ENCODE data around the gene EEPD1.

The EEPD1 gene

GRCh38 chr7:36281945-36282717 lies 129.1 kb downstream of the EEPD1 start:
- no peak for DNase-seq (ENCODE audit: low read depth)

DNA sequence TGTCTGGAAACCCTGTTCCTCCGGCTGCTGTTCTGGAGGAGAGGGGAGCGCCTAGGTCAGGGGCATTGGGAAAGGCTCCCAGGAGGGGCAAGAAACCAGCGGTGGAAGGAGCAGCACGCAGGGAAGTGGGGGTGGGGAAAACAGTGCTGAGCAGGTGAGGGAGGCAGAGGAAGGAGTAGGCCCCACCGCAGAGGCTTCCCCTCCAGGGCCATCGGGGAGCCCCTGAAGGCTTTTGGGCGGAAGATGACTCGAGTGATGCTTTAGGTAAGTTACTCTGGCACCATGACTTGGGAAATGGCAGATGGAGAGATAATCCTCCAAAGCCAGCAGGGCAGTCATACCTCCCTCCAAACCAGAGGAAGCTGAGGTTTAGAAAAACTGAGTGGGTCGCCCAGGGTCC lies 130.1 kb downstream of the EEPD1 start:
- DNase-seq (ENCODE audit: low read depth) = no peak

- no peak for DNase-seq (ENCODE audit: low read depth)
Measured at GRCh38 chr7:36283711-36284130, 130.7 kb downstream of the EEPD1 start.

DNA sequence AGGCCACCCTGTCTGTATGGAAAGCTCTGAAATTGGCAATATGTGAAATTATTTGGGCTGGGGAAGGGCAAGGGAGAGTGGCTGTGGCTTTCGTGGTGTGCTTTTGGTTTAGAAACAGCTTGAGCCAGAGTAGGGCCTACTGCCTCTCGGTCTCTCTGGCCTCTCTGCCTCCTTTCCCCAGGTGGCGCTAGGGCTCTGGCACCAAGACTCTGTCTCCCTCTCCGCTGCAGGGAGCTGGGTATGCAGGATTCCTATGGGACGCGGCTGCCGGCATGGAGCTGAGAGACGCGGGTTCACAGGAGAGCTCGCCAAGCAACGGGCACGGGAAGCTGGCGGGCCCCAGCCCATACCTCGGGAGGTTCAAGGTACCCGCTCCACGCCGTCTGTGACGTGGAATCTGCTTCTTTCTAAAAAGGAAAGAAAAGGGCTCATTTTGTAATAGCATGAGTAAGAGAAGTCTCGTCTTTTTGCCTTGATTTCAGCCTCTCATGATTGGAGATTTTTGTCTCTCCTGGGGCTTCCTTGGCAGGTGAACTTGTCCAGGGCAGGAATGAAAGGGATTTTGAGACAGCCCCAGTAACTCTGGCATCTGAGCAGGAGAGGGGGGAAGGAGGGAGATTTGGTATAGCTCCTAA lies 131.5 kb downstream of the EEPD1 start:
- DNase-seq (ENCODE audit: low read depth) = no peak

GRCh38 chr7:36285276-36285675 lies 132.2 kb downstream of the EEPD1 start:
- no peak for DNase-seq (ENCODE audit: low read depth)

- no peak for DNase-seq (ENCODE audit: low read depth)
Measured at GRCh38 chr7:36286226-36286625, 133.2 kb downstream of the EEPD1 start.

DNA sequence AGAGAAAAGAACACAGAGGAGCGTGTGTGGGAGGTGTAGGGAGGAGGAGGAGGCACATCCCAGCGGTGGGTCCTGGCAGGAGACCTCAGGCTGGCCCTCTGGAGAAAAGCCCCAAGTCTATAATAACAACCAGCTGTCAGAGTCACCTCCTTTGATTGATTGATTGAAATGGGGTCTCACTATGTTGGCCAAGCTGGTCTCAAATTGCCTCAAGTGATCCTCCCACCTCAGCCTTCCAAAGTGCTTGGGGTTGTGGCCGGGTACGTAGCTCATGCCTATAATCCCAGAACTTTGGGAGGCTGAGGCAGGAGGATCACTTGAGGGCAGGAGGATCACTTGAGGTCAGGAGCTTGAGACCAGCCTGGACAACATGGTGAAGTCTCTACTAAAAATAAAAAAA lies 133.6 kb downstream of the EEPD1 start:
- no peak for DNase-seq (ENCODE audit: low read depth)

- no peak for DNase-seq (ENCODE audit: low read depth)
Measured at GRCh38 chr7:36287371-36288241, 134.6 kb downstream of the EEPD1 start.

- no peak for DNase-seq (ENCODE audit: low read depth)
Measured at GRCh38 chr7:36288501-36288900, 135.4 kb downstream of the EEPD1 start.

- no peak for DNase-seq (ENCODE audit: low read depth)
Measured at GRCh38 chr7:36289833-36290661, 137.0 kb downstream of the EEPD1 start.

DNA sequence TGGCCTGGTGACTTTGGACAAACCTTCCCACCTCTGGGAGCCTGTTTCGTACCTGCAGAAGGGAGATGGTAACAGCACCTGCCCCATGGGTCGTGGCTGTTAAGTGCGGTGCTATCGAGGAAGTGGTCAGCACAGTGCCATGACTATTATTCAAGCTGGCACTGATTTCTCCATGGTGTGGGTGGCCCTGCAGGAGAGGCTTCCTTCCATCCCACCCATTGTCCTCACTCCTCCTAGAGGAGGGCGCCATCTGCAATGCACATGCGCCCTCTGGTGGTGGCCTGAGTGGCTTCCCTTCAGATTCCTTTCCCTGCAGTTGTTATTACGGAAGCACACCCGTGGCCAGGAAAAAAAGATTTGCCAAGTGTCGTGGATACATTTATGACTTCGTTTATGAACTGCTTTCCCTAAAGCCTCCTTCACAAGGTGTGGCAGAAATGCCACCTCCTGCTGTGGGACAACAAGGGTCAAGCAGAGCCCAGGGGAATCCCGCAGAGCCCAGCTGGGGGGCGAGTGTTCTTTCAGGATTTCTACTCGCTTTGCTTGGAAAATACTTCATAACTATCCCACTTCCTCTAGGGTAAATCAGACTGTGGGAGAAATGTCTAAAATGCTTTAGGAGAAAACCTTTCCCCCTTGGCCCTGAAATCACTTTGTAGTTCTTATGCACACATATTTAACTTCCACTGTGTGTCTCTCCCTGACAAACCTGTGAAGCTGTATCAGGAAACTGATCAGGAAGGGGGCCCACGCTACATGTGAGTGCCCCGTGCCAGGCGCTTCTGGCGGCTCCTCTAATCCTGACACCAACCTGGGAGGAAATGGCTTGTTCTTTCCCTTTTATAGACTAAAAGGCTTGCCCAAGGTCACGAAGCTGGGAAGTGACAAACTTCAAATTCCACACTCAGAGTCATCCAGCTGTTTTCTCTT lies 138.6 kb downstream of the EEPD1 start:
- no peak for DNase-seq (ENCODE audit: low read depth)

DNA sequence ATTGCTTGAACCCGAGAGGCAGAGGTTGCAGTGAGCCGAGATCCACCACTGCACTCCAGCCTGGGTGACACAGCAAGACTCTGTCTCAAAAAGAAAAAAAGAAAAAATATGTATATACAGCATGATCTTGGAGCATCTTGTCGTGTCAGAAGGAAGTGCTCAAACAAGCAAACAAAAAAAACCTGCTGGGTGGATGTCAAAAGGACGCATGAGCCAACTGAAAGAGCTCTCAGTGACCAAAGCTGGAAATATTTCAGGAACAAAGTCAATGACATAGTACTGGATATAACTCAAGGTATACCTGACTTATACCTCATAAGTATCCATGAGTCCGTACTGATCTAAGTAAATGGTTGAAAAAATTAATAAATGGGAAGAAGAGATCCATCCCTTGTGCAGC lies 142.0 kb downstream of the EEPD1 start:
- DNase-seq (ENCODE audit: low read depth) = no peak

DNA sequence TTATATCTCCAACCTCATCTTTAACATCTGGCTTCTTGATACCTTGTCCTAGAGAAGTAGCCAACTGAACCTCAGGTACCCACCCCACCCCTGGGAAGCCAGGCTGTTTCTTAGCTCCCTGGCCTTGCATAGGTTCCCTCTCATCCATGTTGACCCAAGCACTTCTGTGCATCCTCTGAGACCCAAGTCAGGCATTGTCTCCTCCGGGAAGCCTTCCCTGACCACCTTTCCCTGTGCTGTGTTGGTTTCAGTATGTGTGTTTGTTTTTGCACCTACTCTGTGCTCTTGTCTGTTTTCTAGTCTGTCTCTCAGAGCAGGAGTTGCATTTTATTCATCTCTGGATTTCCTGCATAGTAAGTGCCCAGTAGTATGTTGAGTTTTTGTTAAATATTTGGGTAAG lies 143.2 kb downstream of the EEPD1 start:
- DNase-seq (ENCODE audit: low read depth) = no peak

- no peak for DNase-seq (ENCODE audit: low read depth)
Measured at GRCh38 chr7:36297364-36298009, 144.4 kb downstream of the EEPD1 start.

- no peak for DNase-seq (ENCODE audit: low read depth)
Measured at GRCh38 chr7:36298106-36298505, 145.1 kb downstream of the EEPD1 start.

DNA sequence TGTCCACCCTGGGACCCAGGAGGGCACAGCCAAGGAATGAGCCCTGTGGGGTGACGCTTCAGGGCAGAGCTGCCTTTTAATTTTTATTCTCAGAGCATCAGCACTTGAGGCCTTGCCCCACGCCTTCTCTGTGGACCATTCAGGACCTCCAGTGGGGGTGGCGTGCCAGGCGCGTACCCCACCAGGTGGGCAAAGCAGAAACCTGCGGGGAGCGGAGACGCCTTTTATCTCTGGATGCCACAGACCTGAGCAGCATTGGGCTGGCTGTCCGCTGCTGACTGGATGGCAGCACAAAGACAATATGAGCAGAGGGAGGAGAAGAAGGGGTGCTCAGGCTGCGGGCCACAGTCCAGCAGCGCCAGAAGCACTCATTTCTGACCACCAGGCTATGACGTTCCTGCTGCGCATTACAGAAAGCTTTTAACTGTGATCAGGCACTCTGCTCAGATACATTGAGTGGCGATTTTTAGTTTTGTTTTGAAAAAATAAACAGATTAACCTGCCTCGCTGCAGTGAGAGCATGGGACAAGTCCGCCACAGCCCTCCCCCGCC lies 146.2 kb downstream of the EEPD1 start:
- DNase-seq (ENCODE audit: low read depth) = no peak

GRCh38 chr7:36299823-36300341 lies 146.8 kb downstream of the EEPD1 start:
- DNase-seq (ENCODE audit: low read depth) = no peak

- DNase-seq (ENCODE audit: low read depth) = no peak
Measured at GRCh38 chr7:36300696-36301350, 147.8 kb downstream of the EEPD1 start.

Measured in non-pigmented ciliary epithelial cell (primary cell).